Body of pancreas (tissue), 4 donors: Measurements from ENCODE around the gene TRAPPC13. TPM values are rescaled to one million over a fixed set of nuclear protein-coding genes. Genes with fewer than 3 reads are reported as not detected.
A peak's percentile ranks its signal among the peaks of the same experiment; 100 is the strongest.

Experiments used
- ATAC-seq: fragments of 150-250 bp; one replicate; pipeline ENCODE4 v1.9.1; 2016
- DNase-seq, 4 donors: peaks; one replicate each; pipeline ENCODE4 v3.0.0-alpha.2; 2019
- H3K27ac ChIP-seq, 4 donors: fragments of 200-600 bp; sonication (generic); 1 replicate in 3 of 4; 2 replicates in 1 of 4; pipeline versions ENCODE4 v1.5.1 to v1.6.1; 2016 to 2019; ENCODE audit warnings: mild to moderate bottlenecking in 1 of 4, mixed read lengths in 1 of 4, moderate library complexity in 1 of 4
- H3K27me3 ChIP-seq, 2 donors: fragments of 200-600 bp; sonication (generic); one replicate each; pipeline ENCODE4 v1.6.0; 2016; ENCODE audit warnings: mild to moderate bottlenecking in 1 of 2
- H3K36me3 ChIP-seq, 2 donors: fragments of 200-600 bp; sonication (generic); replicated peaks in 1 of 2; 2 replicates each; pipeline ENCODE4 v1.5.1; 2016; ENCODE audit warnings: low read depth in 2 of 2; ENCODE audit not compliant: insufficient read depth in 1 of 2
- H3K4me1 ChIP-seq: fragments of 200-600 bp; sonication (generic); one replicate; pipeline ENCODE4 v1.6.0; 2016
- H3K4me3 ChIP-seq, 2 donors: fragments of 200-600 bp; sonication (generic); 1 replicate in 1 of 2; 2 replicates in 1 of 2; pipeline ENCODE4 v1.5.1; 2016 to 2019
- H3K9me3 ChIP-seq, 3 donors: fragments of 200-600 bp; sonication (generic); 1 replicate in 2 of 3; 2 replicates in 1 of 3; pipeline ENCODE4 v1.5.1; 2016
- CTCF ChIP-seq, 7 experiments: fragments of 450-650 bp in 4 of 7; fragments of 200-600 bp in 3 of 7; sonication (generic) in 3 of 7; IDR thresholded peaks; one replicate each; pipeline ENCODE4 v1.5.1; 2016 to 2019; ENCODE audit warnings: antibody characterized with exemption in 7 of 7
- POLR2A ChIP-seq, 3 donors: fragments of 450-650 bp; IDR thresholded peaks; one replicate each; pipeline ENCODE4 v1.6.1; 2016; ENCODE audit warnings: antibody characterized with exemption in 3 of 3, mild to moderate bottlenecking in 2 of 3
- WGBS, 2 donors: methylation state at CpG; one replicate each; pipeline ENCODE4 v1.1.5; 2017; 5-methylcytosine and 5-hydroxymethylcytosine counted together
- intact Hi-C: fragments of 100-400 bp; cut with DNase I; formaldehyde crosslinking; loops from one replicate; pipeline ENCODE4 v1.15.1; 2023
- total RNA-seq, 2 donors: library from RNA; depleted of rRNA; stranded (reverse); fragments of >200 nt; gene quantifications; one replicate each; pipeline ENCODE4 v1.1.0, GENCODE V29; 2016

The TRAPPC13 gene
- total RNA-seq, 2 donors from 2014 or later, result 5.6 to 10.9 TPM

- peak overlapping the region in 1 of 4 donors; percentile 89 for H3K27ac ChIP-seq
Observed at GRCh38 chr5:65625743-65626142, 916 bp downstream of the TRAPPC13 start.

GRCh38 chr5:65630981-65631380 lies 6.2 kb downstream of the TRAPPC13 start:
- TF ChIP-seq POLR2A (IDR thresholded peaks at IDR 0.05) (no peak), CTCF (IDR thresholded peaks at IDR 0.05) (no peak)
- no peak for DNase-seq
- Histone ChIP-seq H3K4me1 (peaks cover 6% of the 10 kb centered on the region), H3K4me3 (no peak overlapping the region), H3K27ac (no peak overlapping the region), H3K9me3 (no peaks in the 10 kb centered on the region), H3K36me3 (no peaks in the 10 kb centered on the region), H3K27me3 (no peaks in the 10 kb centered on the region)
- ATAC-seq, result no peak
- intact Hi-C loops, result no loop called here

More at GRCh38 chr5:65625743-65626142, 916 bp downstream of the TRAPPC13 start:
- Histone ChIP-seq H3K27me3 (no peaks in the 10 kb centered on the region), H3K4me3 (peak overlapping the region in 1 of 2 donors; percentile 85), H3K36me3 (no peaks in the 10 kb centered on the region), H3K4me1 (peaks cover 30% of the 10 kb centered on the region), H3K9me3 (no peaks in the 10 kb centered on the region)
- intact Hi-C loops, result no loop called here
- ATAC-seq (no peak), DNase-seq (no peak)
- WGBS, 2 donors, result 43% methylated on average over 6 of the region's 6 CpGs
- TF ChIP-seq POLR2A (IDR thresholded peaks at IDR 0.05) (no peak), CTCF (IDR thresholded peaks at IDR 0.05) (no peak)

- H3K36me3 ChIP-seq, result peaks cover 0 to 2% of the 10 kb centered on the region in 2 donors
- H3K27ac ChIP-seq, result no peak overlapping the region
- H3K9me3 ChIP-seq, result no peaks in the 10 kb centered on the region
- intact Hi-C loops, result no loop called here
- ATAC-seq (no peak), DNase-seq (no peak)
- TF ChIP-seq CTCF (IDR thresholded peaks at IDR 0.05), result no peak
- no peak for TF ChIP-seq POLR2A (IDR thresholded peaks at IDR 0.05)
- no peak overlapping the region for H3K4me3 ChIP-seq
- 91 to 96% methylated on average over 4 of the region's 4 CpGs for WGBS, 2 donors
- H3K4me1 ChIP-seq, result no peaks in the 10 kb centered on the region
- no peaks in the 10 kb centered on the region for H3K27me3 ChIP-seq
Observed at GRCh38 chr5:65640240-65640639, 15.4 kb downstream of the TRAPPC13 start.

GRCh38 chr5:65646938-65647337 lies 22.1 kb downstream of the TRAPPC13 start:
- Histone ChIP-seq H3K27me3 (no peaks in the 10 kb centered on the region), H3K36me3 (no peaks in the 10 kb centered on the region), H3K4me3 (no peak overlapping the region), H3K4me1 (no peaks in the 10 kb centered on the region), H3K9me3 (no peaks in the 10 kb centered on the region), H3K27ac (no peak overlapping the region)
- no peak for TF ChIP-seq POLR2A (IDR thresholded peaks at IDR 0.05)
- no peak for TF ChIP-seq CTCF (IDR thresholded peaks at IDR 0.05)
- WGBS, 2 donors, result 65 to 71% methylated on average over 2 of the region's 2 CpGs
- no peak for ATAC-seq
- no peak for DNase-seq
- intact Hi-C loops, result no loop called here

GRCh38 chr5:65647941-65648340 lies 23.1 kb downstream of the TRAPPC13 start:
- Histone ChIP-seq H3K27ac (no peak overlapping the region), H3K36me3 (no peaks in the 10 kb centered on the region), H3K4me1 (no peaks in the 10 kb centered on the region), H3K27me3 (no peaks in the 10 kb centered on the region), H3K9me3 (no peaks in the 10 kb centered on the region), H3K4me3 (no peak overlapping the region)
- ATAC-seq (no peak), DNase-seq (no peak)
- no peak for TF ChIP-seq POLR2A (IDR thresholded peaks at IDR 0.05)
- no peak for TF ChIP-seq CTCF (IDR thresholded peaks at IDR 0.05)
- intact Hi-C loops, result no loop called here
